ENCODE measurements around the gene VPS39. TPM values are rescaled to one million over a fixed set of nuclear protein-coding genes. Genes with fewer than 3 reads are reported as not detected.
A peak's percentile ranks its signal among the peaks of the same experiment; 100 is the strongest.

VPS39 gene
- total and polyA plus RNA-seq, 2 of the 13 experiments (the other 11 are each of a cell fraction or from before 2014, with no cell fraction given): 22.9 to 32.0 TPM

DNA sequence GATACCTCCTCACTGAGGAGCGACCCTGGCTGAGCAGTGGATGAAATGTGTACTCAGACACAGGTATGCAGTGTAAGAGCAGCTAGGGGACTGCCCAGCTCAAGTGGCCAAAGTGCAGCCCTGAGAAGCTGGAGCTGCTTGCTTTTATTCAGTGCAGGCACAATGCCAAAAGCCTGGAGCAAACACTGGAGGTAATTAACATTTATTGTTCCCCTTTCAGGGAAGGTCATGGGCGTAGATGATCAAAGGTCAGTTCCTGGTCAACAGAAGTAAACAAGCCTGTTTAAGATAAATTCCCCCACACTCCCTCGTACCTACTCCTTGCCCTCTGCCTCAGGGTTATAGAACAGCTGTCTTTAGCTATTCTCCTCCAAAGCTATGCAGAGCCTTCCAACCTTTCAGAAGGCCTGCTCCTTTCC lies 69.1 kb downstream of the VPS39 start (continued):
- TF ChIP-seq, protein P1, sequence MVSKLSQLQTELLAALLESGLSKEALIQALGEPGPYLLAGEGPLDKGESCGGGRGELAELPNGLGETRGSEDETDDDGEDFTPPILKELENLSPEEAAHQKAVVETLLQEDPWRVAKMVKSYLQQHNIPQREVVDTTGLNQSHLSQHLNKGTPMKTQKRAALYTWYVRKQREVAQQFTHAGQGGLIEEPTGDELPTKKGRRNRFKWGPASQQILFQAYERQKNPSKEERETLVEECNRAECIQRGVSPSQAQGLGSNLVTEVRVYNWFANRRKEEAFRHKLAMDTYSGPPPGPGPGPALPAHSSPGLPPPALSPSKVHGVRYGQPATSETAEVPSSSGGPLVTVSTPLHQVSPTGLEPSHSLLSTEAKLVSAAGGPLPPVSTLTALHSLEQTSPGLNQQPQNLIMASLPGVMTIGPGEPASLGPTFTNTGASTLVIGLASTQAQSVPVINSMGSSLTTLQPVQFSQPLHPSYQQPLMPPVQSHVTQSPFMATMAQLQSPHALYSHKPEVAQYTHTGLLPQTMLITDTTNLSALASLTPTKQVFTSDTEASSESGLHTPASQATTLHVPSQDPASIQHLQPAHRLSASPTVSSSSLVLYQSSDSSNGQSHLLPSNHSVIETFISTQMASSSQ (IDR thresholded peaks at IDR 0.05; ENCODE audit: low read depth): peak; percentile 32; the same call in 1 of the 2 replicates
- TF ChIP-seq, protein P1 (CRISPR knock-in tag; IDR thresholded peaks at IDR 0.05; ENCODE audit: borderline replicate concordance): peak; percentile 45; the same call in 1 of the 2 replicates
- TF ChIP-seq, protein P2, sequence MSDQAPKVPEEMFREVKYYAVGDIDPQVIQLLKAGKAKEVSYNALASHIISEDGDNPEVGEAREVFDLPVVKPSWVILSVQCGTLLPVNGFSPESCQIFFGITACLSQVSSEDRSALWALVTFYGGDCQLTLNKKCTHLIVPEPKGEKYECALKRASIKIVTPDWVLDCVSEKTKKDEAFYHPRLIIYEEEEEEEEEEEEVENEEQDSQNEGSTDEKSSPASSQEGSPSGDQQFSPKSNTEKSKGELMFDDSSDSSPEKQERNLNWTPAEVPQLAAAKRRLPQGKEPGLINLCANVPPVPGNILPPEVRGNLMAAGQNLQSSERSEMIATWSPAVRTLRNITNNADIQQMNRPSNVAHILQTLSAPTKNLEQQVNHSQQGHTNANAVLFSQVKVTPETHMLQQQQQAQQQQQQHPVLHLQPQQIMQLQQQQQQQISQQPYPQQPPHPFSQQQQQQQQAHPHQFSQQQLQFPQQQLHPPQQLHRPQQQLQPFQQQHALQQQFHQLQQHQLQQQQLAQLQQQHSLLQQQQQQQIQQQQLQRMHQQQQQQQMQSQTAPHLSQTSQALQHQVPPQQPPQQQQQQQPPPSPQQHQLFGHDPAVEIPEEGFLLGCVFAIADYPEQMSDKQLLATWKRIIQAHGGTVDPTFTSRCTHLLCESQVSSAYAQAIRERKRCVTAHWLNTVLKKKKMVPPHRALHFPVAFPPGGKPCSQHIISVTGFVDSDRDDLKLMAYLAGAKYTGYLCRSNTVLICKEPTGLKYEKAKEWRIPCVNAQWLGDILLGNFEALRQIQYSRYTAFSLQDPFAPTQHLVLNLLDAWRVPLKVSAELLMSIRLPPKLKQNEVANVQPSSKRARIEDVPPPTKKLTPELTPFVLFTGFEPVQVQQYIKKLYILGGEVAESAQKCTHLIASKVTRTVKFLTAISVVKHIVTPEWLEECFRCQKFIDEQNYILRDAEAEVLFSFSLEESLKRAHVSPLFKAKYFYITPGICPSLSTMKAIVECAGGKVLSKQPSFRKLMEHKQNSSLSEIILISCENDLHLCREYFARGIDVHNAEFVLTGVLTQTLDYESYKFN (CRISPR knock-in tag; conservative IDR thresholded peaks at IDR 0.05): peak; percentile 90
- TF ChIP-seq SMYD3 (CRISPR knock-in tag; IDR thresholded peaks at IDR 0.05) (no peak), KAT8 (CRISPR knock-in tag; IDR thresholded peaks at IDR 0.05) (peak; percentile 62; the same call in 1 of the 2 replicates), SIX1 (CRISPR knock-in tag; IDR thresholded peaks at IDR 0.05; ENCODE audit: borderline replicate concordance) (no peak), GATAD1 (CRISPR knock-in tag; IDR thresholded peaks at IDR 0.05) (peak; percentile 54; the same call in 1 of the 2 replicates), E2F5 (CRISPR knock-in tag; conservative IDR thresholded peaks at IDR 0.05) (no peak), ZNF570 (CRISPR knock-in tag; IDR thresholded peaks at IDR 0.05; ENCODE audit: borderline replicate concordance) (no peak), NR2C2 (CRISPR knock-in tag; IDR thresholded peaks at IDR 0.05; ENCODE audit: borderline replicate concordance) (peak; percentile 60; the same call in 1 of the 2 replicates), ATF1 (CRISPR knock-in tag; IDR thresholded peaks at IDR 0.05) (peak; percentile 71), ZNF652 (CRISPR knock-in tag; IDR thresholded peaks at IDR 0.05; ENCODE audit: borderline replicate concordance, low read depth) (peak; percentile 15; the same call in 1 of the 2 replicates), NCOA1 (CRISPR knock-in tag; IDR thresholded peaks at IDR 0.05) (no peak), HIC2 (CRISPR knock-in tag; IDR thresholded peaks at IDR 0.05; ENCODE audit: low read depth) (peak; percentile 48; the same call in 1 of the 2 replicates), NFIB (CRISPR knock-in tag; IDR thresholded peaks at IDR 0.05; ENCODE audit: borderline replicate concordance) (peak; percentile 90; the same call in 1 of the 2 replicates), RFXANK (CRISPR knock-in tag; IDR thresholded peaks at IDR 0.05) (0 out of 2 replicates have a peak, but pooled peaks have one; percentile 58), HOXA9 (CRISPR knock-in tag; IDR thresholded peaks at IDR 0.05; ENCODE audit: borderline replicate concordance) (no peak), ZNF350 (CRISPR knock-in tag; IDR thresholded peaks at IDR 0.05; ENCODE audit: borderline replicate concordance, low read depth) (peak; percentile 76)

All from HepG2 (cell line).